ENCODE data around the gene ENPEP.
"Not testable (repeated sequence)": the region's sequence is repeated elsewhere in the genome, so short reads cannot be mapped to it uniquely, and the experiment has no call there.

ENPEP gene

GRCh38 chr4:110475881-110476818 is at the start of gene ENPEP:
ENPEP (plus strand) TSS chr4:110476155; CDS start chr4:110476415, 260 bp downstream.
- no peak for DNase-seq (ENCODE audit: low spot score)

- DNase-seq (ENCODE audit: low spot score) = not testable (repeated sequence)
These were observed 44.1 kb upstream of the ENPEP start for GRCh38 chr4:110431805-110432204.

- not testable (repeated sequence) for DNase-seq (ENCODE audit: low spot score)
These were observed 38.7 kb upstream of the ENPEP start for GRCh38 chr4:110437292-110437691.

GRCh38 chr4:110439209-110439608 is 36.7 kb upstream of the ENPEP start:
- not testable (repeated sequence) for DNase-seq (ENCODE audit: low spot score)

GRCh38 chr4:110442309-110442708 is 33.6 kb upstream of the ENPEP start:
- DNase-seq (ENCODE audit: low spot score) = no peak

- no peak for DNase-seq (ENCODE audit: low spot score)
These were observed 33.2 kb upstream of the ENPEP start for GRCh38 chr4:110442788-110443187.

- DNase-seq (ENCODE audit: low spot score) = no peak
These were observed 26.0 kb upstream of the ENPEP start for GRCh38 chr4:110449947-110450346.

- DNase-seq (ENCODE audit: low spot score) = no peak
These were observed 23.4 kb upstream of the ENPEP start for GRCh38 chr4:110452546-110452945.

- DNase-seq (ENCODE audit: low spot score) = no peak
These were observed 21.5 kb upstream of the ENPEP start for GRCh38 chr4:110454441-110454840.

- no peak for DNase-seq (ENCODE audit: low spot score)
These were observed 17.3 kb upstream of the ENPEP start for GRCh38 chr4:110458494-110459266.

GRCh38 chr4:110460074-110460746 is 15.7 kb upstream of the ENPEP start:
- DNase-seq (ENCODE audit: low spot score) = no peak

GRCh38 chr4:110467400-110467799 is 8.6 kb upstream of the ENPEP start:
- no peak for DNase-seq (ENCODE audit: low spot score)

GRCh38 chr4:110472583-110473329 is 3.2 kb upstream of the ENPEP start:
- DNase-seq (ENCODE audit: low spot score) = no peak

- DNase-seq (ENCODE audit: low spot score) = no peak
These were observed 1.5 kb upstream of the ENPEP start for GRCh38 chr4:110474481-110474880.

GRCh38 chr4:110475080-110475479 is 875 bp upstream of the ENPEP start:
- not testable (repeated sequence) for DNase-seq (ENCODE audit: low spot score)

GRCh38 chr4:110477836-110478235 is 1.9 kb downstream of the ENPEP start:
- DNase-seq (ENCODE audit: low spot score) = no peak

- no peak for DNase-seq (ENCODE audit: low spot score)
These were observed 4.1 kb downstream of the ENPEP start for GRCh38 chr4:110480031-110480549.

GRCh38 chr4:110480746-110481271 is 4.9 kb downstream of the ENPEP start:
- no peak for DNase-seq (ENCODE audit: low spot score)

- no peak for DNase-seq (ENCODE audit: low spot score)
These were observed 7.6 kb downstream of the ENPEP start for GRCh38 chr4:110483516-110483915.

- no peak for DNase-seq (ENCODE audit: low spot score)
These were observed 8.1 kb downstream of the ENPEP start for GRCh38 chr4:110484029-110484428.

GRCh38 chr4:110484767-110485166 is 8.8 kb downstream of the ENPEP start:
- no peak for DNase-seq (ENCODE audit: low spot score)
